ENCODE results near the gene SH3BGRL2.

SH3BGRL2 gene

GRCh38 chr6:79630883-79631692 lies at the start of gene SH3BGRL2:
Gene SH3BGRL2, plus strand, starts transcription at chr6:79631329. Its CDS starts 133 bp downstream, at chr6:79631462.
- no peak for TF ChIP-seq ARNT (IDR thresholded peaks at IDR 0.05)
- peak; percentile 34 for TF ChIP-seq L3MBTL2 (conservative IDR thresholded peaks at IDR 0.05)
- TF ChIP-seq ZNF384 (IDR thresholded peaks at IDR 0.05), result no peak
- CTCF ChIA-PET, result interaction anchor here (0.9 kb wide), 1 partner anchor 42 kb away, joined by 3 read pairs; no protein-coding TSS in a partner anchor
- DNase-seq (ENCODE audit: extremely low spot score), result peak; percentile 84
- POLR2A ChIA-PET, result interaction anchor here (0.7 to 2.0 kb wide), 12 partner anchors 8 to 94 kb away, joined by 3 to 12 read pairs (median 5); partner anchors contain the start of gene LCA5

DNA sequence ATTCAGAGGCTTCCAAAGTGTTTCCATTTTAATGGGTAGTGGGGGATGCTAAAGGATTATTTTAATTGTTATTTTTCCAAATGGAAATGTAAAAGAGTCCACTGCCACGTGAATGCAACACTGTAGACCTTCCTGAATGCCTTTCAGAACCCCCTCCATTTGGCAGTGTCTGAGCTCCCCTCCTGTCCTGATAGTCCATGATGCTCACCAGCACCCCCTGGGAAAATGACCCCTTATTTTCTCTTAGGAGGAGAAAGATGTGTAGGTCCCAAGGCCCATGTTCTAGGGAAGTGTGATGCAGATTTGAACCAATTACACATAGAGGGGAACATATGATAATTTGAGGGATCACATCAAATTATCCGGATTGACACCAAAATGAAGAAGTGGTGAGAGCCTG lies 46.8 kb upstream of the SH3BGRL2 start:
- POLR2A ChIA-PET, result no interaction called here
- TF ChIP-seq PKNOX1 (IDR thresholded peaks at IDR 0.05) (no peak), FOXK2 (IDR thresholded peaks at IDR 0.05) (no peak), SUZ12 (IDR thresholded peaks at IDR 0.05) (no peak), NFRKB (IDR thresholded peaks at IDR 0.05) (no peak), FOXA1 (IDR thresholded peaks at IDR 0.05) (no peak), HDGF (IDR thresholded peaks at IDR 0.05; ENCODE audit: borderline replicate concordance) (no peak), CTBP1 (IDR thresholded peaks at IDR 0.05; ENCODE audit: borderline replicate concordance) (no peak), FOXM1 (IDR thresholded peaks at IDR 0.05; ENCODE audit: borderline replicate concordance) (no peak), L3MBTL2 (conservative IDR thresholded peaks at IDR 0.05) (no peak)
- CTCF ChIA-PET, result no interaction called here
- DNase-seq (ENCODE audit: extremely low spot score), result no peak

DNA sequence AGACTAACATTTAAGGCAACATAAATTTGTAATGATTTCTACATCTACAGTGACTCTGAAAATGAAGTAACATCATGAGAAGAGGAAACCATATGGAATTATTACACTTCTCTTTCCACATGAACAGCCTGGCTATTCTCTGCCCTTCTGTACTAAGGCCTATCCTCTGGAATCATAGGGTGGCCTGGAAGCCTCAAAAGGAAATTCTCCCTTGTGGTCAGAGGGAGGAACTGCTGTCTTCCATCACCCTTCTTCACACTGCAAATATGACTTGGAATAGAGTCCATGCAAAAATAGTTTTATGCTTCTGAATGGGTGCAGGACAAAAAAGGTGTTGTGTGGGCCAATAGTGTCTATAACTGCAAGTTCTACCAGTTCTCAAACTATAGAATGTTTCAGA lies 44.6 kb upstream of the SH3BGRL2 start:
- peak; percentile 50 for DNase-seq (ENCODE audit: extremely low spot score)
- ChIA-PET CTCF (no interaction called here), POLR2A (no interaction called here)
- TF ChIP-seq CTBP1 (IDR thresholded peaks at IDR 0.05; ENCODE audit: borderline replicate concordance) (no peak), BHLHE40 (IDR thresholded peaks at IDR 0.05; ENCODE audit: borderline replicate concordance) (no peak), NFRKB (IDR thresholded peaks at IDR 0.05) (no peak), PKNOX1 (IDR thresholded peaks at IDR 0.05) (no peak), L3MBTL2 (conservative IDR thresholded peaks at IDR 0.05) (no peak), ZNF384 (IDR thresholded peaks at IDR 0.05) (no peak), TARDBP (IDR thresholded peaks at IDR 0.05) (no peak), HDGF (IDR thresholded peaks at IDR 0.05; ENCODE audit: borderline replicate concordance) (no peak), FOXK2 (IDR thresholded peaks at IDR 0.05) (no peak)

DNA sequence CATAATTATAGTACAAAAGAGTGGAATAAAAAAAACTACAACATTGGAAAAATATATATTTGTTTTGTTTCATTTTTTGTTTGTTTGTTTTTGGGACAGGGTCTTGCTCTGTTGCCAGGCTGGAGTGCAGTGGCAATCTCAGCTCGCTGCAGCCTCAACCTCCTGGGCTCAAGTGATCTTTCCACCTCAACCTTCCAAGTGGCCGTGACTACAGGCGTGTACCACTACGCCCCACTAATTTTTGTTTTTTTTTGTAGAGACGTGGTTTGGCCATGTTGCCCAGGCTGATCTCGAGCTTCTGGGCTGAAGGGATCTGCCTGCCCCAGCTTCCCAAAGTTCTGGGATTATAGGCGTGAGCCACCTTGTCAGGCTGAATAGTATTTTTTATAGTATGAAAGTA lies 41.4 kb upstream of the SH3BGRL2 start:
- POLR2A ChIA-PET, result no interaction called here
- TF ChIP-seq CTBP1 (IDR thresholded peaks at IDR 0.05; ENCODE audit: borderline replicate concordance) (no peak), ZNF384 (IDR thresholded peaks at IDR 0.05) (no peak), L3MBTL2 (conservative IDR thresholded peaks at IDR 0.05) (no peak), LEF1 (IDR thresholded peaks at IDR 0.05; ENCODE audit: borderline replicate concordance) (no peak), FOXA1 (IDR thresholded peaks at IDR 0.05) (no peak), ARNT (IDR thresholded peaks at IDR 0.05) (no peak), SP1 (IDR thresholded peaks at IDR 0.05) (no peak), TARDBP (IDR thresholded peaks at IDR 0.05) (no peak), FOXK2 (IDR thresholded peaks at IDR 0.05) (no peak), HDGF (IDR thresholded peaks at IDR 0.05; ENCODE audit: borderline replicate concordance) (no peak), NFRKB (IDR thresholded peaks at IDR 0.05) (no peak), FOXM1 (IDR thresholded peaks at IDR 0.05; ENCODE audit: borderline replicate concordance) (no peak), BHLHE40 (IDR thresholded peaks at IDR 0.05; ENCODE audit: borderline replicate concordance) (no peak)
- CTCF ChIA-PET, result interaction anchor here (0.6 kb wide), 1 partner anchor 40 kb away, joined by 5 read pairs; no protein-coding TSS in a partner anchor
- DNase-seq (ENCODE audit: extremely low spot score), result no peak

DNA sequence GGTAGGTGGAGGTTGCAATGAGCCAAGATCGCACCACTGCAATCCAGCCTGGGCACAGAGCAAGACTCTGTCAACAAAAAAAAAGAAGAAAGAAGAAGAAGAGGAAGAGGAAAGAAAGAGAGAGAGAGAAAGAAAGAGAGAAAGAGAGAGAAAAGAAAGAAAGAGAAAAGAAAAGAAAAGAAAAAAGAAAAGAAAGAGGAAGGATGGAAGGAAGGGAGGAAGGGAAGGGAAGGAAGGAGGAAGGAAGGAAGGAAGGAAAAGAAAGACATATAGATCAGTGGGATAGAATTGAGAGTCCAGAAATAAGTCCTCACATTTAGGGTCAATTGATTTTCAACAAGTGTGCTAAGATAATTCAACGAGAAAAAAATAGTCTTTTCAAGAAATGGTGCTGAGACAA lies 34.0 kb upstream of the SH3BGRL2 start:
- DNase-seq (ENCODE audit: extremely low spot score), result no peak
- ChIA-PET POLR2A (no interaction called here), CTCF (no interaction called here)
- TF ChIP-seq LEF1 (IDR thresholded peaks at IDR 0.05; ENCODE audit: borderline replicate concordance) (no peak), BHLHE40 (IDR thresholded peaks at IDR 0.05; ENCODE audit: borderline replicate concordance) (no peak), PKNOX1 (IDR thresholded peaks at IDR 0.05) (no peak), ARNT (IDR thresholded peaks at IDR 0.05) (no peak), CTBP1 (IDR thresholded peaks at IDR 0.05; ENCODE audit: borderline replicate concordance) (no peak), TARDBP (IDR thresholded peaks at IDR 0.05) (no peak), FOXK2 (IDR thresholded peaks at IDR 0.05) (no peak), NFRKB (IDR thresholded peaks at IDR 0.05) (no peak), ELF4 (IDR thresholded peaks at IDR 0.05) (no peak), L3MBTL2 (conservative IDR thresholded peaks at IDR 0.05) (no peak), ZNF384 (IDR thresholded peaks at IDR 0.05) (no peak), FOXA1 (IDR thresholded peaks at IDR 0.05) (no peak), SP1 (IDR thresholded peaks at IDR 0.05) (no peak), HDGF (IDR thresholded peaks at IDR 0.05; ENCODE audit: borderline replicate concordance) (no peak), FOXM1 (IDR thresholded peaks at IDR 0.05; ENCODE audit: borderline replicate concordance) (no peak), SUZ12 (IDR thresholded peaks at IDR 0.05) (no peak)

GRCh38 chr6:79598012-79598411 lies 33.1 kb upstream of the SH3BGRL2 start:
- ChIA-PET POLR2A (interaction anchor here (0.6 kb wide), 1 partner anchor 526 kb away, joined by 3 read pairs; no protein-coding TSS in a partner anchor), CTCF (no interaction called here)
- no peak for DNase-seq (ENCODE audit: extremely low spot score)
- no peak for TF ChIP-seq SUZ12 (IDR thresholded peaks at IDR 0.05)
- TF ChIP-seq HDGF (IDR thresholded peaks at IDR 0.05; ENCODE audit: borderline replicate concordance), result no peak
- no peak for TF ChIP-seq TARDBP (IDR thresholded peaks at IDR 0.05)
- TF ChIP-seq ARNT (IDR thresholded peaks at IDR 0.05), result no peak
- TF ChIP-seq ZNF384 (IDR thresholded peaks at IDR 0.05), result no peak
- no peak for TF ChIP-seq LEF1 (IDR thresholded peaks at IDR 0.05; ENCODE audit: borderline replicate concordance)
- no peak for TF ChIP-seq NFRKB (IDR thresholded peaks at IDR 0.05)
- TF ChIP-seq ELF4 (IDR thresholded peaks at IDR 0.05), result no peak
